ENCODE results near the gene SIRPB2. TPM values are rescaled to one million over a fixed set of nuclear protein-coding genes. Genes with fewer than 3 reads are reported as not detected.

Gene SIRPB2
- total and polyA plus RNA-seq, 2 donors from 2014 or later, result 0.86 to 8.2 TPM

DNA sequence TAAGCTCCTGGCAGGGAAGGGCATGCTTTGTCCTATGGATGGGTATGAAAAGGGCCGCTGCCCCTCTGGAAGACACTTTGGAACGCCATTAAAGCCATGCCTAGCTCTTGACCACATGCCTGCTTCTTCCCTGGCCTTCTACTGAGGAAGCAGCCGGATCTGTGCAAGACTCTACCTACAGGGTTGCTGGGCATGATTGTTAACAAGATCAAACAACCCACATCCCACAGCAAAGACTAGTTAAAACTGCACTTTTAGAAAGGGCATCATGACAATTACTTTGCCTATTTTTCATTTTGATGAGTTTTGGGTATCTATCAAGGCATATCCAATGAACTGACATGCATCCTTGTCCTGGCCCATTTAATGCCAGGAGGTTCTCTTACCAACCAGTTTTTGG, 50.1 kb downstream of the SIRPB2 start:
- Histone ChIP-seq H3K4me3 (ENCODE audit: low read length in 3 of 3) (no peak overlapping the region), H3K9me3 (ENCODE audit: control insufficient read depth in 2 of 3, insufficient read depth in 1 of 3, low read length in 3 of 3) (no peaks in the 10 kb centered on the region), H3K4me1 (ENCODE audit: control insufficient read depth in 2 of 3, insufficient read depth in 2 of 3, low read depth in 1 of 3, low read length in 3 of 3) (no peaks in the 10 kb centered on the region), H3K27ac (ENCODE audit: low read depth in 2 of 2, low read length in 2 of 2) (no peak overlapping the region), H3K36me3 (ENCODE audit: control insufficient read depth in 2 of 3, insufficient read depth in 3 of 3, low read length in 3 of 3) (peaks cover 0 to 42% (median 41%) of the 10 kb centered on the region in 3 donors), H3K27me3 (ENCODE audit: control insufficient read depth, insufficient read depth, low read length) (no peaks in the 10 kb centered on the region), H3K9ac (ENCODE audit: low read length in 3 of 3) (no peak overlapping the region)
- FAIRE-seq (no peak), DNase-seq (no peak)
- TF ChIP-seq, protein P1, sequence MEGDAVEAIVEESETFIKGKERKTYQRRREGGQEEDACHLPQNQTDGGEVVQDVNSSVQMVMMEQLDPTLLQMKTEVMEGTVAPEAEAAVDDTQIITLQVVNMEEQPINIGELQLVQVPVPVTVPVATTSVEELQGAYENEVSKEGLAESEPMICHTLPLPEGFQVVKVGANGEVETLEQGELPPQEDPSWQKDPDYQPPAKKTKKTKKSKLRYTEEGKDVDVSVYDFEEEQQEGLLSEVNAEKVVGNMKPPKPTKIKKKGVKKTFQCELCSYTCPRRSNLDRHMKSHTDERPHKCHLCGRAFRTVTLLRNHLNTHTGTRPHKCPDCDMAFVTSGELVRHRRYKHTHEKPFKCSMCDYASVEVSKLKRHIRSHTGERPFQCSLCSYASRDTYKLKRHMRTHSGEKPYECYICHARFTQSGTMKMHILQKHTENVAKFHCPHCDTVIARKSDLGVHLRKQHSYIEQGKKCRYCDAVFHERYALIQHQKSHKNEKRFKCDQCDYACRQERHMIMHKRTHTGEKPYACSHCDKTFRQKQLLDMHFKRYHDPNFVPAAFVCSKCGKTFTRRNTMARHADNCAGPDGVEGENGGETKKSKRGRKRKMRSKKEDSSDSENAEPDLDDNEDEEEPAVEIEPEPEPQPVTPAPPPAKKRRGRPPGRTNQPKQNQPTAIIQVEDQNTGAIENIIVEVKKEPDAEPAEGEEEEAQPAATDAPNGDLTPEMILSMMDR (IDR thresholded peaks at IDR 0.05; ENCODE audit: borderline replicate concordance, extremely low read depth, insufficient read depth), result no peak
- intact Hi-C loops (cut with DNase I), result no loop called here

DNA sequence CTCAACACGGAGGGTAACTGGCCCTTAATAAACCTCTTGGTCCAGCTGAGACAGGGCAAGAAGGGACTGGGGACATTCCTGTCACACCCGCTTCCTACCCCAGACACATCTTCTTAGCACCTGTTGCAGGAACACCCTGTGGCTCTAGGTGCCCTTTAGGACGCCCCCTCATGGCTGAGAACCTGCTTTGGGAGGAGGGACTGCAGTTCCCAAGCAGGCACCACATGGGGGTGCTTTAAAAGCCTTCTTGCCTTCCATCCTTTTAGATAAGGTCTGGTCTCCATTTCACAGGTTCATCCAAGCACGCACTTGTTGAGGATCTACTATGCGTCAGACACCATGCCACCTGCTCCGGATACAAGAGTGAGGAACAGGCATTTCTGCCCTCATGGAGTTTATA, 51.2 kb downstream of the SIRPB2 start:
- DNase-seq, result peak in 1 of 5 donors; percentile 5
- FAIRE-seq, result no peak
- TF ChIP-seq, protein P1 (IDR thresholded peaks at IDR 0.05; ENCODE audit: borderline replicate concordance, extremely low read depth, insufficient read depth), result no peak
- Histone ChIP-seq H3K4me3 (ENCODE audit: low read length in 3 of 3) (no peak overlapping the region), H3K9me3 (ENCODE audit: control insufficient read depth in 2 of 3, insufficient read depth in 1 of 3, low read length in 3 of 3) (no peaks in the 10 kb centered on the region), H3K36me3 (ENCODE audit: control insufficient read depth in 2 of 3, insufficient read depth in 3 of 3, low read length in 3 of 3) (peaks cover 0 to 31% (median 30%) of the 10 kb centered on the region in 3 donors), H3K9ac (ENCODE audit: low read length in 3 of 3) (no peak overlapping the region), H3K27ac (ENCODE audit: low read depth in 2 of 2, low read length in 2 of 2) (no peak overlapping the region), H3K27me3 (ENCODE audit: control insufficient read depth, insufficient read depth, low read length) (no peaks in the 10 kb centered on the region), H3K4me1 (ENCODE audit: control insufficient read depth in 2 of 3, insufficient read depth in 2 of 3, low read depth in 1 of 3, low read length in 3 of 3) (no peaks in the 10 kb centered on the region)
- intact Hi-C loops (cut with DNase I), result no loop called here

GRCh38 chr20:1438361-1438760, 52.9 kb downstream of the SIRPB2 start:
- no peak overlapping the region for H3K27ac ChIP-seq (ENCODE audit: low read depth in 2 of 2, low read length in 2 of 2)
- no peaks in the 10 kb centered on the region for H3K9me3 ChIP-seq (ENCODE audit: control insufficient read depth in 2 of 3, insufficient read depth in 1 of 3, low read length in 3 of 3)
- H3K4me1 ChIP-seq (ENCODE audit: control insufficient read depth in 2 of 3, insufficient read depth in 2 of 3, low read depth in 1 of 3, low read length in 3 of 3), result no peaks in the 10 kb centered on the region
- intact Hi-C loops (cut with DNase I), result loop anchor here (5.0 kb wide), 1 partner anchor 126 kb away; no protein-coding TSS in a partner anchor
- no peak overlapping the region for H3K9ac ChIP-seq (ENCODE audit: low read length in 3 of 3)
- peaks cover 0 to 17% (median 16%) of the 10 kb centered on the region in 3 donors for H3K36me3 ChIP-seq (ENCODE audit: control insufficient read depth in 2 of 3, insufficient read depth in 3 of 3, low read length in 3 of 3)
- H3K4me3 ChIP-seq (ENCODE audit: low read length in 3 of 3), result no peak overlapping the region
- FAIRE-seq (no peak), DNase-seq (no peak)
- no peaks in the 10 kb centered on the region for H3K27me3 ChIP-seq (ENCODE audit: control insufficient read depth, insufficient read depth, low read length)
- TF ChIP-seq, protein P1 (IDR thresholded peaks at IDR 0.05; ENCODE audit: borderline replicate concordance, extremely low read depth, insufficient read depth), result no peak

All from kidney (tissue), 14 donors.